Activated CD8-positive, alpha-beta T cell treated with anti-CD3 and anti-CD28 coated beads for 36 hours (primary cell): ENCODE data around the gene OTUD5. TPM values are rescaled to one million over a fixed set of nuclear protein-coding genes. Genes with fewer than 3 reads are reported as not detected.

Experiments
- ATAC-seq: fragments of 200-7000 bp; cut with Tn5 transposase; one replicate; pipeline ENCODE4 v1.10.0; 2021; ENCODE audit warnings: mild to moderate bottlenecking, moderate library complexity
- CTCF ChIA-PET: fragments of 350-600 bp; sonication (Branson Sonifier 250); formaldehyde crosslinking; loops from one replicate; lab custom pipeline; 2021; ENCODE audit warnings: antibody characterized with exemption; lab: Charles Lee
- POLR2A ChIA-PET: fragments of 350-600 bp; sonication (Branson Sonifier 250); formaldehyde crosslinking; loops from one replicate; lab custom pipeline; 2021; ENCODE audit warnings: antibody characterized with exemption; lab: Charles Lee
- DNase-seq: peaks from one replicate; pipeline ENCODE4 v3.0.0-alpha.2; 2020
- H3K27ac Mint-ChIP-seq: one replicate; pipeline ENCODE4 v1.8.0; 2021; ENCODE audit warnings: mild to moderate bottlenecking, mixed read lengths
- H3K27me3 Mint-ChIP-seq: one replicate; pipeline ENCODE4 v1.8.0; 2021; ENCODE audit warnings: mixed read lengths
- H3K36me3 Mint-ChIP-seq: one replicate; pipeline ENCODE4 v1.8.0; 2021; ENCODE audit warnings: low read depth, mixed read lengths
- H3K4me1 Mint-ChIP-seq: one replicate; pipeline ENCODE4 v1.8.0; 2021; ENCODE audit warnings: low read depth, mixed read lengths
- H3K4me3 Mint-ChIP-seq: one replicate; pipeline ENCODE4 v1.8.0; 2021; ENCODE audit warnings: mild to moderate bottlenecking, moderate library complexity, mixed read lengths
- H3K9me3 Mint-ChIP-seq: one replicate; pipeline ENCODE4 v1.8.0; 2021; ENCODE audit warnings: mixed read lengths
- CTCF ChIP-seq: fragments of 200-600 bp; IDR thresholded peaks from one replicate; pipeline ENCODE4 v1.8.0; 2022; ENCODE audit warnings: antibody characterized with exemption, mild to moderate bottlenecking
- intact Hi-C: fragments of 100-400 bp; cut with micrococcal nuclease; formaldehyde crosslinking; loops from one replicate; pipeline ENCODE4 v1.10.0; 2022
- total RNA-seq, 2 experiments: library from RNA; stranded (reverse); gene quantifications; one replicate each; pipeline ENCODE4 v1.2.3, GENCODE V29; 2021

Gene OTUD5
- total RNA-seq, 2 experiments from 2014 or later: 50.6 to 51.5 TPM

GRCh38 chrX:48897625-48898306, 59.6 kb downstream of the OTUD5 start, which contains the start of the genes PQBP1 and TIMM17B:
TSS of gene PQBP1 (plus strand) at chrX:48897930. CDS start at chrX:48898510, 580 bp downstream.
TSS of gene TIMM17B (minus strand) at chrX:48897768. CDS start at chrX:48897749, 19 bp downstream.
- no peaks in the 10 kb centered on the region for H3K9me3 Mint-ChIP-seq
- intact Hi-C loops: no loop called here
- peak; percentile 91 for ATAC-seq

GRCh38 chrX:48897157-48897624, 60.2 kb downstream of the OTUD5 start:
- H3K36me3 Mint-ChIP-seq: peaks cover 17% of the 10 kb centered on the region
- no peak for TF ChIP-seq CTCF
- no peaks in the 10 kb centered on the region for H3K9me3 Mint-ChIP-seq
- peak overlapping the region; percentile 84 for H3K4me3 Mint-ChIP-seq
- ChIA-PET POLR2A (interaction anchor here (1.0 to 2.1 kb wide), 9 partner anchors 10 to 58 kb away, joined by 3 to 15 read pairs (median 4); partner anchors contain the start of gene SLC35A2), CTCF (interaction anchor here (0.9 to 1.6 kb wide), 2 partner anchors 40 to 49 kb away, joined by 4 to 6 read pairs; no protein-coding TSS in a partner anchor)
- ATAC-seq (peak; percentile 15), DNase-seq (peak; percentile 67)
- intact Hi-C loops: no loop called here
- H3K27me3 Mint-ChIP-seq: no peaks in the 10 kb centered on the region
- peaks cover 28% of the 10 kb centered on the region for H3K4me1 Mint-ChIP-seq
- H3K27ac Mint-ChIP-seq: peak overlapping the region; percentile 96

More at GRCh38 chrX:48897625-48898306, 59.6 kb downstream of the OTUD5 start, which contains the start of the genes PQBP1 and TIMM17B:
- peaks cover 17% of the 10 kb centered on the region for H3K36me3 Mint-ChIP-seq
- DNase-seq: peak; percentile 91
- peak within 1 kb of the TSS; percentile 96 for H3K27ac Mint-ChIP-seq
- no peak for TF ChIP-seq CTCF
- H3K4me3 Mint-ChIP-seq: peak within 1 kb of the TSS; percentile 84
- peaks cover 28% of the 10 kb centered on the region for H3K4me1 Mint-ChIP-seq
- ChIA-PET POLR2A (interaction anchor here (0.7 to 2.1 kb wide), 12 partner anchors 9 to 261 kb away, joined by 3 to 15 read pairs (median 4); partner anchors contain the start of gene SLC35A2), CTCF (interaction anchor here (0.6 to 1.6 kb wide), 5 partner anchors 40 to 266 kb away, joined by 3 to 6 read pairs (median 4); no protein-coding TSS in a partner anchor)
- H3K27me3 Mint-ChIP-seq: no peaks in the 10 kb centered on the region

- DNase-seq (no peak), ATAC-seq (no peak)
- TF ChIP-seq CTCF: no peak
- ChIA-PET POLR2A (interaction anchor here (0.7 to 2.1 kb wide), 7 partner anchors 10 to 58 kb away, joined by 3 to 15 read pairs (median 4); no protein-coding TSS in a partner anchor), CTCF (interaction anchor here (1.6 kb wide), 1 partner anchor 41 kb away, joined by 6 read pairs; no protein-coding TSS in a partner anchor)
- H3K36me3 Mint-ChIP-seq: peaks cover 14% of the 10 kb centered on the region
- no peaks in the 10 kb centered on the region for H3K27me3 Mint-ChIP-seq
- intact Hi-C loops: no loop called here
- peaks cover 32% of the 10 kb centered on the region for H3K4me1 Mint-ChIP-seq
- H3K27ac Mint-ChIP-seq: peak overlapping the region; percentile 96
- no peaks in the 10 kb centered on the region for H3K9me3 Mint-ChIP-seq
- peak overlapping the region; percentile 84 for H3K4me3 Mint-ChIP-seq
Measured at GRCh38 chrX:48896611-48897011, 60.8 kb downstream of the OTUD5 start.

- Mint-ChIP-seq H3K4me1 (peaks cover 38% of the 10 kb centered on the region), H3K9me3 (no peaks in the 10 kb centered on the region), H3K27me3 (no peaks in the 10 kb centered on the region), H3K27ac (no peak overlapping the region), H3K36me3 (peaks cover 8% of the 10 kb centered on the region), H3K4me3 (peak overlapping the region; percentile 15)
- POLR2A ChIA-PET: interaction anchor here (0.6 kb wide), 1 partner anchor 118 kb away, joined by 3 read pairs; no protein-coding TSS in a partner anchor
- ATAC-seq (no peak), DNase-seq (no peak)
- CTCF ChIA-PET: interaction anchor here (0.9 kb wide), 1 partner anchor 247 kb away, joined by 3 read pairs; no protein-coding TSS in a partner anchor
- intact Hi-C loops: no loop called here
- TF ChIP-seq CTCF: no peak
Measured at GRCh38 chrX:48894891-48895290, 62.5 kb downstream of the OTUD5 start.
